Kidney glomerular epithelial cell (primary cell): ENCODE results near the gene BEND5.

Source experiments
- DNase-seq: peaks from one replicate; lab custom pipeline; 2025; lab: John Stamatoyannopoulos, UW

The BEND5 gene

GRCh38 chr1:48776393-48777218, at the start of gene BEND5:
Gene BEND5 (minus strand): TSS chr1:48776891. CDS start chr1:48776831, 60 bp downstream.
- DNase-seq: peak; percentile 19

DNA sequence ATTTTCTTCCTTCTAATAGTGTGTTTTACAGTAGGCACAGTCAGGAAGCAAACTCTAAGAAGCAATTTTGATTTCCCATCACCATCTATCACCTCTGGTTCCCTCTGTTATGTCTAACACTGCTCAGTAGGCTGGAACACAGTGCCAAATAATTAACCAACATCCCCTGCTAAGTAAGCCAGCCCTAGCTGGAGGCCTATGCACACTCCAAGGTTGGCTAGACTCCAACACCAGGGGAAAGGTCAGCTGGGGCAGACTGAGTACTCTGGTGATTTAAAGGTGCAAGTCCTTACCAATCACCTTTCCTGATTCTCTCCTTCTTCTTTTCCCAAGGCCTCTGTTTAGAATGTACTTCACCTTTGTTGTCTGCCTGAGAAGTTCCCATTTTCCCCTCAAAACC, 46.5 kb upstream of the BEND5 start:
- peak; percentile 96 for DNase-seq

DNA sequence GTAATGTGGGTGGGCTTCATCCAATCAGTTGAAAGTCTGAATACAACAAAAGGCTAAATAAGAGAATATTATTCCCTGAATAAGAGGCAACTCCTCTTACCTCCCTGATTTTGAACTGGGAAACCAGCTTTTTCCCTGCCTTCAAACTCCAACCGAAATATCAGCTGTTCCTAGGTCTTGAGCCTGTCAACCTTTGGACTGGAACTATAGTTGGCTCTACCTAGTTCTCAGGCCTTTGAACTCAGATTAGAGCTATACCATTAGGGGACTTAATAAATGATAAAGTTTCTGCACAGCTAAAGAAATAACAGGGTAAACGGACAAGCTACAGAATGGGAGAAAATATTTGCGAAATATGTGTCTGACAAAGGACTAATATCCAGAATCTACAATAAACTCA, 43.8 kb upstream of the BEND5 start:
- DNase-seq: no peak

- peak; percentile 58 for DNase-seq
Observed at GRCh38 chr1:48817505-48818114, 40.9 kb upstream of the BEND5 start.

- no peak for DNase-seq
Observed at GRCh38 chr1:48810740-48811139, 34.0 kb upstream of the BEND5 start.

DNA sequence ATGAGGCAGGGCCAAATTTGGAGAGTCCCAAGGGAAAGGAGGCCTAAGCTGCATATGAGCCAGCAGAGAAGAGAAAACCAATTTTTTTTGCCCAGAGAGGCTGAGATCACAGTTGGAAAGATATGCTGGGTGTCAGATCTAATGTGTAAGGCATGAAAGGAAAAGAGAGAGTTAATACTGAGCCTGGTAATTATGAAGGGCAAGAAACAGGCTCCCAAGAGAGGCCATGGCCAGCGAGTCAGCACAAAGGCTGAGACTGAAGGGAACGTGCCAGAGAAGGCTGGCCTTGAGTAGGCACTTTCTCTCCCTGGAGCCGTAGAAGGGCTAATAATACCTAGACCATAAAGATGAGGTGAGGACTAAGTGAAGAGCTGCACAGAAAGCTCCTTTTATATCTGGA, 31.8 kb upstream of the BEND5 start:
- DNase-seq: no peak

DNA sequence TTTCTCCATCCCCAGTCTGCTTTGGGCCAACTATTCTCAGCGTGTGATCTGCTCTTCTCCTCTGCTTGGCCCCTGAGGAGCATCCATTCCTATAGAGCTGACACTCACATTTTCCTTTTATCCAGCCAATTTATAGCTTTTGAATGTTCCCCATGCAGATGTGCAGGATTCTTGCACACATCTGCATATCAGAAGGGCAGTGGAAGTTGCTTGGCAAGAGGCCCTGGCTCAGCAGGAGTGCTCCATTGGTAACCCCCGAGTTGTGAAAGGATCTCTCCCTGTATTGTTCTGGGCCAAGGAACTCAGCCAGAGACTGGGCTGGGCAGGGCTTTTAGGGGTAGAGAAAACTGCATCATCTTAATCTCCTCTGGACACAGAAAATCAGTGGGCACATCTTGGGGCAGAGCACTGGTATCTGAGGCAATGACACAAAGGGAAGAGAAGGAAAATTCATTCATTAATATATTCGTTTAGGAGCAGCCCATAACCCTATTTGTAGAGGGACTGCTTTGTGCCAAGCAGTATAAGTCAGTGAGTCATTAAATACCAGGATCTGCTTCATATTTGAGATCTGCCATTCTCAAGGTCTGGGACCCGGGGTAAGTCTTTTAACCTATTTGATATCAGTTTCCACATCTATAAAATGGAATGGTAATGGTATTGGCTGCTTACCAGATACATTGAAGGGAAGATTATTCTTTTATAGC, 31.0 kb upstream of the BEND5 start:
- no peak for DNase-seq

GRCh38 chr1:48803474-48803873, 26.8 kb upstream of the BEND5 start:
- no peak for DNase-seq

- no peak for DNase-seq
Observed at GRCh38 chr1:48794816-48795215, 18.1 kb upstream of the BEND5 start.

DNA sequence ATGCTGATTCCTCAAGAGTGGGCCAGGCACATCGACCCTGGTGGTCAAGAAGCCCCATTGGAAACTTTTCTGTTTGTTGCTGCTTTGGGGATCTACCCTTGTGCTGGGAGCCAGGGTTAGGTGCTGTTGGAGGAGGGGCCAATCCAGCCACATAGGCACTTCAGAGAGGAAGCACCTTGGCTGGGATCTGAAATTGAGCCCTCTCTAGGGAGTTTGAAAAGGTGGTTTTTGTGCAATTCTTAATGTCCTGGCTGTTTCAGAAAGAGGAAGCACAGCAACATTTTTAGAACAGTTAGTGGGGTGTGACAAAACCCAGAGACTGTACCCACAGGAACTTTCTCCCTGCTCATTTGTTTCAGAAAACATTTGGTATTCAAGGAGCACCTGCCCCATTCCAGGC, 17.2 kb upstream of the BEND5 start:
- DNase-seq: no peak

GRCh38 chr1:48792961-48793360, 16.3 kb upstream of the BEND5 start:
- DNase-seq: no peak

GRCh38 chr1:48790397-48790796, 13.7 kb upstream of the BEND5 start:
- no peak for DNase-seq

DNA sequence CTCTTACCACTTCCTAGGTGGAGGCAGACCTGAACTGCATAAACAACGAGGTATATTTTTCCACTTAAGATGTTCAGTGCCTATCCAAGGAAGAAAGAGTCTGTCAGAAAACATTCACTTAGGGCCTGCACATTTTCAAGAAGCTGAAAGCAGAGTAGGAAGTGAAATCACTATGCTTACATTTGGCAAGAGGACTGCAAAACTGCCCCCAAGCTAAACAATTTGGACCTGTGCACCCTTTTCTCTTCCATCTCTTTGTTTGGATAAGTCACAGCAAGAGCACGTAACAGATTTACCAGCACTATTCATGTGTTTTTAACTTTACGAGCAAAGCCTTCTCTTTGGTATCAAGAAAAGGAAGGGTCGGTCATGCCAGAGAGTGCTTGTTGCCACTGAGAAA, 13.2 kb upstream of the BEND5 start:
- DNase-seq: no peak

GRCh38 chr1:48785869-48786268, 9.2 kb upstream of the BEND5 start:
- DNase-seq: no peak

DNA sequence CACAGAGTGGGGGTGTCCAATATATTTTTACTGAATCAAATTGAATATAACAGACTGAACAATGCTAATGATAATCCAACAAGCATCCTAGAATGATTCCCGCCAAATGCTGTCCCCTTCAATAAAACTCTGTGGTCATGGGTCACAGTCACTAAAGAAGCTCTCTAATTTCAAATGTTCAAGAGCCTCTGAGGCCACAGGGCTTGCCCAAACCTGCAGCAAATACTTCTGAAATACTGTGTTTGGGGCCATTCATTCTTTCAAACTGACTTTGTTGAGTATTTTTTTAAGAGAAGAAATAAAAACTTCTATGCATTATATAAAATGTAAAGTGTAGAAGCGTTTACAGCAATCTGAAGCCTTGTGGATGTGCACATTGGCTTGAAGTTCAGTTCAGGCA, 7.6 kb upstream of the BEND5 start:
- no peak for DNase-seq

DNA sequence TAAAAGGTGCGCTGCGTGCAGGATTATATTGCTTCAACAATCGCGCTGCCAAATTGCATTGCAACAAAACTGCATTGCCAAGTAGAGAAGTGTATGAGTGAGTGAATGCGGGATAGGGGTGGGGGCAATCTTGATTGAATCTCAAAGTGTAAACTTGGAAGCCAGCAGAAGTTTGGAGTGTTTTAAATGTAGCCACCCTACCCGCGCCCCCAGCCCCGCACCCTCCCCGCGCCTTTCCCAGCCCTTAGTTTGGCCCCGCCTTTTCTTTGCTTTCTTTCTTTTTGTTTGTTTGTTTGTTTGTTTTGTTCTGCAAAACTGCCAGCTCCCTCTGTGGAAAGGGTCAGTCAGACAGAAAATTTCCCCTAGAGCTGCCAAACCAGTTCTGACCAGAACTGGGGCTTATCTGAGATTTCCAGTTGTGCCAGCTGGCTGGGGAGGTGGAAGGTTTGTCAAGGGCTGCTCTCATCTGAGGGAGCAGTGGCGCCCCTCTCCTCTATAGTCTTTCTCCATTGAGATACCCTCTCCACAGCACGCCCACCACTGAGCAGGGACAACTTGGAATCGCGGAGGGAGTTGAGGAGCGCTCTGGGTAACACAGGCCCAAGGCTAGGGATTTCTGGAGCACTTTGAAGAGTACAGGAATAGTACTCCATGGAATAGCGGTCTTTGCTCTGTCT, 666 bp upstream of the BEND5 start:
- no peak for DNase-seq

DNA sequence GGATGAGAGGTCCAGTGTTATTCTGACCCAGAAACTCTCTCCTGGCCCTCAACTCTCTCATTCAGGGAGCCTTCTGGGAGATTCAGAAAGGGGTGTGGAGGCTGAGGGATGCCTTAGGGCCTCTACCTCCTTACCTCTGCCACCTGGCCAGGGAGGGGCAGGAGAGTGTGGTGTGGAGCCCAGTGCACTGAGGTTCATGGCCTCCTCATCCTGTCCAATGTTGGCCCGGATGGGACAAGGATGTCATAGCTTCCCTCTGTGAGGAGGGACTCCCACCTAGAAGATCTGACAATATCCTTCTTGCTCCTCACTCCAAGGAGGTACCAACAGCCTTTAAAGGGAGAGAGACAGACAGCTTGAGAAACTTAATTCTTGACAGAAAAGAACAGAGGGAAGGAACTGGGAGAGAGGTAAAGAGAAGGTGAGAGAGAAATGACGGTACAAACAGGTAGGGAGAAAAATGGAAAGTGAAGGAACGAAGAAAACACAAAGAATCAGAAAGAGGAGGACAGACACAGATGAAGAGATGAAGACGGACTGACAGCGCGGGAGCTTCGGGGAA, 779 bp downstream of the BEND5 start:
- no peak for DNase-seq

- DNase-seq: no peak
Observed at GRCh38 chr1:48773133-48773532, 3.6 kb downstream of the BEND5 start.

- no peak for DNase-seq
Observed at GRCh38 chr1:48772211-48772610, 4.5 kb downstream of the BEND5 start.

DNA sequence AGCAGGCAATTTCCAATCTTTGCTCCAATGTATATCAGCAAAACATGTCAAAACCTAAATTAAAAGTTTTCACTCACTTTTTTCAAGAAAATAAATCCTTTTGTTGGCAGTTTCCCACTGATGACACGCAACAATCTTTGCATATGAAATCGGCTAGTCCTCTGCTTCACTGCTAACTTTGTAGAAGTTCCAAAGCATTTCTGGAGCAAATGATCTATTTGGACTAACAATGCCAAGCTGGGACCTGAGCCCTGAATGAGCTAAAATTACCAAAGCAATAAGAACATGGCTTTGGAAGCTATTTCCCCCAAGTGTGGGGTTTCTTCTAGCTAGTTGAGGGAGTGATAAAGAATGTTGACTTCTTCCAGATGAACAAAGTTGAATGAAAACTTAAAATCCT, 5.1 kb downstream of the BEND5 start:
- DNase-seq: no peak

DNA sequence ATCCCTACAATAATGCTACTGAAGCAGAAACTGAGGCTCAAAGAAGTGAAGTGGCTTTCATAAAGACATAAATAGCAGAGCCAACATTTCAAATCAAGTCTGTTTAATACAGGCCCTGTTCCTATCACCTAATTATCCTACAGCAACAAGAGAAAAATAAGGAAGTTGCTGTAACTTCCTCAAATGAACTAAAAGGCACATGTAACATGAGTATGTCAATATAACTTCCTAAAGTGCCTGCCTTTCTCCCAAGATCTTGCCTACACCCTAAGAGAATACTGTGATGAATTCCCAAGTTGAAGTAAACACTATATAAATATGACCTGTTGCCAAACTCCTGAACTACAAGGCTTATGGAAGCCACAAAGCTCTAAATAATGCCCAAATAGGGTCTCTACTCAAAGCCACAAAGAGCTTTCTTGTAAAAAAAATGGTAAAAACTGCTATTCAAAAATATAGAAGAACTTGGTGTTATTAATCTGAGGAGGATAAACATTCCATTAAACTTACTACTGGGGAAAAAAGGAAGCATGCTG, 8.6 kb downstream of the BEND5 start:
- no peak for DNase-seq

DNA sequence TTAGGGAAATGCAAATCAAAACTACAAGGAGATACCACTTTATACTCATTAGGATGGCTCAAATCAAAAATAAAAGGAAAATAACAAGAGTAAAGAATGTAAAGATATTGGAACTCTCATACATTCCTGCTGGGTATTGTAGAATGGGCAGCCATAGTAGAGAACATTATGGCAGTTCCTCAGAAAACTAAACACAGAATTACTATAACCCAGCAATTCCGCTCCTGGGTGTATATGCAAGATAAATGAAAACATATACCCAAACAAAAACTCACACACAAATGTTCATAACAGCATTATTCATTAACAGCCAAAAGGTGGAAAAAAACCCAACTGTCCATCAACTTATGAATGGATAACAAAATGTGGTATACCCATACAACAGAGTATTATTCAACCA, 11.4 kb downstream of the BEND5 start:
- no peak for DNase-seq
